HFF-Myc (cell line): ENCODE measurements around the gene CAPN2.

Experiments
- DNase-seq: peaks from one replicate; pipeline ENCODE4 v3.0.0-alpha.2; 2011; ENCODE audit warnings: low read depth; ENCODE audit errors: extremely low read depth
- H3K4me3 ChIP-seq: replicated peaks from 2 replicates; pipeline ENCODE4 v1.5.1; 2011; ENCODE audit warnings: low read depth, mild to moderate bottlenecking, control low read depth, low read length
- TF ChIP-seq, protein P1 (sequence below): IDR thresholded peaks from 2 replicates; pipeline ENCODE4 v1.5.1; 2012; ENCODE audit warnings: mild to moderate bottlenecking, low read depth, low read length, control low read depth; ENCODE audit errors: missing control alignments

CAPN2 gene

DNA sequence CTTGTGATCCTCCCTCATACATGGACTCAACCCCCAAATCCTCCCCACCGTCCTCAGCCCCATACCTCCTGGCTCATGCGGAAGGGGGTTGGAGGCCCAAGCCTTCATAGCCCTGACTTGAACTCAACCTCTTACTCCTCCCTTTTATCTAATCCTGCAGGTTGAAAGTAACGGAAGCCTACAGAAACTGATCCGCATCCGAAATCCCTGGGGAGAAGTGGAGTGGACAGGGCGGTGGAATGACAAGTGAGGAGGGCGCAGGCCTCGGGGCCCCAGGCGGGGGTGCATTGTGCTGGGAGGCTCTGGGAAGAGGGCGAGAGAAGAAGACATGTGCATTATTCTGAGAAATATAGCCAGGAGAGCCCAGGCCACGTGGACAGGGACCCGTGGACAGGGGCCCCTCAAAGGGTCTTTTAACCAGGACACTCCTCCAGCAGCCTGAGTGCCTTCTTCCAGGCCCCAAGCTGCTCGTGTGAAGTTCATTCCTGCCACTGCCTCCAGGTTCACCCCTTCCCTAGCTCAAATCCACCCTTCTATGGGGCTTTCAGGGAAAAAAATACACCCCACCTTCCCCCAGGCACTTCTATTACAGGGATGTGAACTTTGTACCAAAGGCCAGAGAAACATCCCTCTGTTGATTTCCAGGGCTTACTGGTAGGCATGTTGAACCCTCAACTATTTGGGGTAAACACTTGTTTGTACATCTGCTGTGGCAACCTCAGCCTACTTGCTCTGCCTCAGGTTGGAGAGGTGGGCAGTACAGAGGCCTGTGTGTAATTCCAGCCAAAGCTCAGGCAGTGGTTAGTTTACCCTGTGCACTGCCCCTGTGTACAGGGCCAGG is 38.6 kb downstream of the CAPN2 start:
- TF ChIP-seq, protein P1, sequence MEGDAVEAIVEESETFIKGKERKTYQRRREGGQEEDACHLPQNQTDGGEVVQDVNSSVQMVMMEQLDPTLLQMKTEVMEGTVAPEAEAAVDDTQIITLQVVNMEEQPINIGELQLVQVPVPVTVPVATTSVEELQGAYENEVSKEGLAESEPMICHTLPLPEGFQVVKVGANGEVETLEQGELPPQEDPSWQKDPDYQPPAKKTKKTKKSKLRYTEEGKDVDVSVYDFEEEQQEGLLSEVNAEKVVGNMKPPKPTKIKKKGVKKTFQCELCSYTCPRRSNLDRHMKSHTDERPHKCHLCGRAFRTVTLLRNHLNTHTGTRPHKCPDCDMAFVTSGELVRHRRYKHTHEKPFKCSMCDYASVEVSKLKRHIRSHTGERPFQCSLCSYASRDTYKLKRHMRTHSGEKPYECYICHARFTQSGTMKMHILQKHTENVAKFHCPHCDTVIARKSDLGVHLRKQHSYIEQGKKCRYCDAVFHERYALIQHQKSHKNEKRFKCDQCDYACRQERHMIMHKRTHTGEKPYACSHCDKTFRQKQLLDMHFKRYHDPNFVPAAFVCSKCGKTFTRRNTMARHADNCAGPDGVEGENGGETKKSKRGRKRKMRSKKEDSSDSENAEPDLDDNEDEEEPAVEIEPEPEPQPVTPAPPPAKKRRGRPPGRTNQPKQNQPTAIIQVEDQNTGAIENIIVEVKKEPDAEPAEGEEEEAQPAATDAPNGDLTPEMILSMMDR = no peak

DNA sequence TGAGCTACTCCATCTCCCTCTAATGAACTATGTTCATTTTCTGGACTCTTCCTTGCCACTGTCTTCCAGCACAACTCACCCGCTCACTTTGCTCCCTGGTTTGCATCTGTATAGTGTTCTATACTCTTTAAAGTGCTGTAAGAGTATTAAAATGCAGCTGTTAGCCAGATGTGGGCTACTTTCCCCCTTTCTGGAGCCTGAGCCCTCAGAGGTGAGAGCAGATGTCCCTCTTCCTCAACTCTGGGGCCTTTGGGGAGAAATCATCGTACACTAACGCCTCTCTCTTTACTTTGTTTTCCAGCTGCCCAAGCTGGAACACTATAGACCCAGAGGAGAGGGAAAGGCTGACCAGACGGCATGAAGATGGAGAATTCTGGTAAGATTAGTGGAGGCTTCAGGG is 39.4 kb downstream of the CAPN2 start:
- TF ChIP-seq, protein P1 = no peak
- no peak overlapping the region for H3K4me3 ChIP-seq
- DNase-seq = no peak

More for the DNA sequence above, 38.6 kb downstream of the CAPN2 start:
- no peak for DNase-seq
- H3K4me3 ChIP-seq = no peak overlapping the region

DNA sequence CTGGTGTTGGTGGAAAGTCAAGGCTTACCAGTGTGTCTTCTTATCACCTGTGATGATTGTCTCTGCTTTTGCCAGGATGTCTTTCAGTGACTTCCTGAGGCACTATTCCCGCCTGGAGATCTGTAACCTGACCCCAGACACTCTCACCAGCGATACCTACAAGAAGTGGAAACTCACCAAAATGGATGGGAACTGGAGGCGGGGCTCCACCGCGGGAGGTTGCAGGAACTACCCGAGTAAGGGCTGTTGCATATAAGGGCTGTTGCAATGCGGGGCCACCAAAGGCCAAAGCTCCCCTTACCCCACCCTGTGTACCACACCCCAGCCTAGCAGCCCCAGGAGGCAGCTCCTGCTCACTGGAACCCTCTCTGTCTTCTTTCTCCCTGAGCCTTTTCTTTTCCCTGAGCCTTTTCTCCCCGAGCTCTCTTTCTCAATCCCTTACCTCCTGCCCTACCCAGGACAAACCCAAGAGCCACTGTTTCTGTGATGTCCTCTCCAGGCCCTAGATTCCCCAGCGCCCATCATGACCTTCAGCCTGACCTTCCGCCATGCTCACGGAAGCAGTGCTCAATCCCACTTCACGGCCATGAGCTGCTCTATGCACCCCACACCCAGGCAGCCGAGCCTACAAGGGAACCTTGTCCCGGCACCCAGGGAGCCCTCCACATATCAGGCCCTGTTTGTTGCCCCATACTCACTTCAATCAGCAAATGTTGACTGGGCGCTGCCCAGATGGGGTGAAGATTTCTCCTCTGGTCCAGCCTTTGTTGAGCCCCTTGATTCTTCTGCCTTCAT is 40.6 kb downstream of the CAPN2 start:
- TF ChIP-seq, protein P1 = no peak
- no peak overlapping the region for H3K4me3 ChIP-seq
- DNase-seq = no peak

DNA sequence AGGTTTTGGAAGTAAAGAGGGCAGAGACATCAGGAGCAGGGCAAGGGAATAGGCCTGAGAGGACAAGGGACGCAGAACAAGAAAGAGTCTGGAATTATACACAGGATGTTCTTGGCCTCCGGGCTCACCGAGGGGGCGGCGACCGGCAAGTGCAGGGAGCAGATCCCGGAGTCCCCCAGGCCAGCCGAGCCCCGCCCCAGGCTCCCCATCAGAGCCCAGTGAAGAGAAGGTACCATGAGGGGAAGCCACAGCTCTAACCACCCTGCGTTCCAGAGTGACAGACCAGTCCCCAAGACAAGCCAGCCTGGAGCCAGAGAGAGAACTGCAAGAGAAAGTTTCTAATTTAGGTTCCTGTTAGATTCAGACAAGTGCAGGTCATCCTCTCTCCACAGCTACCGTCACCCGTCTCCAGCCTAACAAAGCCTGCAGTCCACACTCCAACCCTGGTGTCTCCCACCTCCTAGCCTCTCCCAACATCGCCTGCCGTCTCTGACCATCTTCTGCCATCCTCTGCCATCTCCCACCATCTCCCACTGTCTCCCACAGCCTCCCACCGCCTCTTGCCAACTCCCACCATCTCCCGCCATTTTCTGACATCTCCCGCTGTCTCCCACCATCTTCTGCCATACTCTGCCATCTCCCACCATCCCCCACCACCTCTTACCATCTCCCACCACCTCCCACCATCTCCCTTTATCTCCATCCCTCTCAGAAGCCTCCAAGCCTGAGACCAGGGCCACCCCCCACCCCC is 42.5 kb downstream of the CAPN2 start:
- no peak overlapping the region for H3K4me3 ChIP-seq
- TF ChIP-seq, protein P1 = no peak
- no peak for DNase-seq

DNA sequence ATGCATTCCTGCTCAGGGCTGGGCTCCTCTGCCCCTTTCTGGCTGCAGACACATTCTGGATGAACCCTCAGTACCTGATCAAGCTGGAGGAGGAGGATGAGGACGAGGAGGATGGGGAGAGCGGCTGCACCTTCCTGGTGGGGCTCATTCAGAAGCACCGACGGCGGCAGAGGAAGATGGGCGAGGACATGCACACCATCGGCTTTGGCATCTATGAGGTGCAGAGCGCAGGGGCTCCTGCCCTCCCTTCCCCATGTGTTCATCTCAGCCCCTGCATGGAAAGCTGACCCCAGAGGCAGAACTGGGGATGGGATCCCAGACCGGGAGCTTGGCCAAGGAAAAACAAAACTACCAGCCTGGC is 43.1 kb downstream of the CAPN2 start:
- TF ChIP-seq, protein P1 = no peak
- H3K4me3 ChIP-seq = no peak overlapping the region
- DNase-seq = no peak

DNA sequence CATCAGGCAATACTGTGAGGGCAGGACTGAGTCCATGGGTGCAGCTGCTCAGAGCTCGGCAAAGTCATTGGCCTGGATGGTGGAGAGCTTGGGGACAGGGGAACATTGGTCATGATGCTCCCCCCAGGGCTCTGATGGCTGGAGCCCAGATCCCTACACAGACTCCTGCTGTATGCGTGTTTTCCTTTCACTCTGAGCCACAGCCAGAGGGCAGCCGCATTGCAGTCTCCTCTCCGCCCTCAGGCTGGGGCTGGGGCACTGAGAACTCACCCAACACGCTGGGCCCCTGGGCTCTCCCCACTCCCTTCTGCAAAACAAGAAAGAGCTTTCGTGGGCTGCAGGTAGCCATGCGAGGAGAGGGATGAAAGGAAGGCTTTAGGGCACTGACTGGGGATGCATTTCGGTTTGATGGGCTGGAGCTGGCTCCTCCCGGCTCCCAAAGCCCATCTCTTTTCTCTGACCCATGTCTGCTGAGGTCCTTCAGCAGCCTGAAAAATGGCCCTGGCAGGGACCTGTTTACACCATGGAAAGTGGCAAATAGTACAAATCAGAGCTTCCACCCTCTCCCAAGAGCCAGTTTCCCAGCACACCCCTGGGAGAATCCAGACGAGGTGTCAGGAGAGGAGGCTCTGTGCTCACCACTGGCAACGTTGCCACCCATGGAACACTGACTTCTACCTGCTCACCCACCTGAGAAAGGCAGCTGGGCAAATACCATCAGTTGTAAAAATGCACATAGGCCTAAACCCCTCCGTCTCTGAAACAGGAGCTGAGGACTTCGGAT is 43.8 kb downstream of the CAPN2 start:
- TF ChIP-seq, protein P1 = no peak
- no peak overlapping the region for H3K4me3 ChIP-seq
- no peak for DNase-seq
